CD4-positive, alpha-beta T cell (primary cell): ENCODE measurements around the gene KANK2. TPM values are rescaled to one million over a fixed set of nuclear protein-coding genes. Genes with fewer than 3 reads are reported as not detected.

Experiments used
- ATAC-seq: fragments of 200-7000 bp; cut with Tn5 transposase; one replicate; pipeline ENCODE4 v1.10.0; 2022; ENCODE audit warnings: mild to moderate bottlenecking; ENCODE audit not compliant: poor library complexity
- CTCF ChIA-PET: fragments of 350-600 bp; sonication (Branson Sonifier 250); formaldehyde crosslinking; loops from one replicate; lab custom pipeline; 2021; ENCODE audit warnings: antibody characterized with exemption, inconsistent platforms; lab: Charles Lee
- POLR2A ChIA-PET: fragments of 350-600 bp; sonication (Branson Sonifier 250); formaldehyde crosslinking; loops from one replicate; lab custom pipeline; 2021; ENCODE audit warnings: antibody characterized with exemption, inconsistent platforms; lab: Charles Lee
- DNase-seq, 14 experiments: peaks; one replicate each; pipeline ENCODE4 v3.0.0-alpha.2; 2013 to 2020; ENCODE audit warnings: mixed read lengths in 2 of 14
- H3K27ac ChIP-seq, 2 donors: one replicate each; pipeline versions ENCODE4 v1.5.1 to v1.7.0; 2013; ENCODE audit warnings: low read length in 2 of 2, low read depth in 1 of 2, mild to moderate bottlenecking in 1 of 2
- H3K27me3 ChIP-seq, 2 experiments: 1 replicate in 1 of 2; 2 replicates in 1 of 2; pipeline versions ENCODE4 v1.6.1 to v1.7.0; 2013; ENCODE audit warnings: low read length in 2 of 2, control low read depth in 1 of 2, mild to moderate bottlenecking in 1 of 2, moderate library complexity in 1 of 2; ENCODE audit not compliant: insufficient read depth in 2 of 2, control insufficient read depth in 1 of 2
- H3K36me3 ChIP-seq: one replicate; pipeline ENCODE4 v1.6.1; 2013; ENCODE audit warnings: low read length, control low read depth; ENCODE audit not compliant: insufficient read depth
- H3K4me1 ChIP-seq: one replicate; pipeline ENCODE4 v1.6.1; 2013; ENCODE audit warnings: low read length, control low read depth; ENCODE audit not compliant: insufficient read depth
- H3K4me3 ChIP-seq: one replicate; pipeline ENCODE4 v1.5.1; 2013; ENCODE audit warnings: mild to moderate bottlenecking, low read length, moderate library complexity
- H3K9me3 ChIP-seq, 2 experiments: 1 replicate in 1 of 2; 2 replicates in 1 of 2; pipeline versions ENCODE4 v1.6.1 to v1.7.0; 2013; ENCODE audit warnings: low read length in 2 of 2, mild to moderate bottlenecking in 2 of 2, control low read depth in 1 of 2, moderate library complexity in 1 of 2; ENCODE audit not compliant: control insufficient read depth in 1 of 2, insufficient read depth in 1 of 2
- H3K27ac Mint-ChIP-seq: one replicate; pipeline ENCODE4 v1.8.0; 2020; ENCODE audit warnings: mixed read lengths
- H3K27me3 Mint-ChIP-seq: one replicate; pipeline ENCODE4 v1.8.0; 2021; ENCODE audit warnings: mixed read lengths
- H3K36me3 Mint-ChIP-seq: one replicate; pipeline ENCODE4 v1.8.0; 2021; ENCODE audit warnings: low read depth, mixed read lengths
- H3K4me1 Mint-ChIP-seq: one replicate; pipeline ENCODE4 v1.8.0; 2021; ENCODE audit warnings: low read depth, mixed read lengths
- H3K4me3 Mint-ChIP-seq: one replicate; pipeline ENCODE4 v1.8.0; 2020; ENCODE audit warnings: mild to moderate bottlenecking, mixed read lengths
- H3K9me3 Mint-ChIP-seq: one replicate; pipeline ENCODE4 v1.8.0; 2020; ENCODE audit warnings: mixed read lengths
- intact Hi-C, 2 experiments: fragments of 100-400 bp; cut with DNase I in 1 of 2; cut with micrococcal nuclease in 1 of 2; formaldehyde crosslinking; loops; one replicate each; pipeline versions ENCODE4 v1.15.1 to v1.9.0; 2023 to 2025; cut with DNase I, micrococcal nuclease
- total RNA-seq, 174 experiments: library from RNA in 2 of 174; stranded (reverse) in 2 of 174; gene quantifications; one replicate each; pipeline ENCODE4 v1.2.3 and lab custom pipeline; 2021 to 2026
- TF ChIP-seq, protein P1 (sequence below): fragments of 200-600 bp; IDR thresholded peaks from one replicate; pipeline ENCODE4 v1.8.0; 2022; ENCODE audit warnings: antibody characterized with exemption, mild to moderate bottlenecking

Gene KANK2
- total RNA-seq, 2 experiments from 2014 or later = not detected

- Mint-ChIP-seq H3K9me3 (no peaks in the 10 kb centered on the region), H3K36me3 (no peaks in the 10 kb centered on the region), H3K27me3 (peaks cover 5% of the 10 kb centered on the region), H3K4me1 (no peaks in the 10 kb centered on the region), H3K4me3 (no peak overlapping the region), H3K27ac (no peak overlapping the region)
- Histone ChIP-seq H3K4me1 (peaks cover under 1% of the 10 kb centered on the region), H3K36me3 (no peaks in the 10 kb centered on the region), H3K27ac (no peak overlapping the region), H3K9me3 (peaks cover 0 to 4% of the 10 kb centered on the region in 2 experiments), H3K27me3 (no peaks in the 10 kb centered on the region), H3K4me3 (no peak overlapping the region)
- DNase-seq (no peak), ATAC-seq (no peak)
- intact Hi-C loops = no loop called here
- ChIA-PET POLR2A (no interaction called here), CTCF (no interaction called here)
- TF ChIP-seq, protein P1, sequence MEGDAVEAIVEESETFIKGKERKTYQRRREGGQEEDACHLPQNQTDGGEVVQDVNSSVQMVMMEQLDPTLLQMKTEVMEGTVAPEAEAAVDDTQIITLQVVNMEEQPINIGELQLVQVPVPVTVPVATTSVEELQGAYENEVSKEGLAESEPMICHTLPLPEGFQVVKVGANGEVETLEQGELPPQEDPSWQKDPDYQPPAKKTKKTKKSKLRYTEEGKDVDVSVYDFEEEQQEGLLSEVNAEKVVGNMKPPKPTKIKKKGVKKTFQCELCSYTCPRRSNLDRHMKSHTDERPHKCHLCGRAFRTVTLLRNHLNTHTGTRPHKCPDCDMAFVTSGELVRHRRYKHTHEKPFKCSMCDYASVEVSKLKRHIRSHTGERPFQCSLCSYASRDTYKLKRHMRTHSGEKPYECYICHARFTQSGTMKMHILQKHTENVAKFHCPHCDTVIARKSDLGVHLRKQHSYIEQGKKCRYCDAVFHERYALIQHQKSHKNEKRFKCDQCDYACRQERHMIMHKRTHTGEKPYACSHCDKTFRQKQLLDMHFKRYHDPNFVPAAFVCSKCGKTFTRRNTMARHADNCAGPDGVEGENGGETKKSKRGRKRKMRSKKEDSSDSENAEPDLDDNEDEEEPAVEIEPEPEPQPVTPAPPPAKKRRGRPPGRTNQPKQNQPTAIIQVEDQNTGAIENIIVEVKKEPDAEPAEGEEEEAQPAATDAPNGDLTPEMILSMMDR = no peak
Measured at GRCh38 chr19:11174336-11174735, 23.0 kb downstream of the KANK2 start.

- H3K9me3 Mint-ChIP-seq = no peaks in the 10 kb centered on the region
- DNase-seq = no peak
- Histone ChIP-seq H3K27ac (no peak overlapping the region), H3K4me1 (no peaks in the 10 kb centered on the region), H3K4me3 (no peak overlapping the region), H3K27me3 (no peaks in the 10 kb centered on the region), H3K9me3 (peaks cover 0 to 4% of the 10 kb centered on the region in 2 experiments), H3K36me3 (no peaks in the 10 kb centered on the region)
- no peak for ATAC-seq
- ChIA-PET CTCF (no interaction called here), POLR2A (no interaction called here)
- H3K27ac Mint-ChIP-seq = no peak overlapping the region
- H3K4me1 Mint-ChIP-seq = no peaks in the 10 kb centered on the region
- H3K27me3 Mint-ChIP-seq = peaks cover 5% of the 10 kb centered on the region
- H3K36me3 Mint-ChIP-seq = no peaks in the 10 kb centered on the region
- intact Hi-C loops = no loop called here
- no peak overlapping the region for H3K4me3 Mint-ChIP-seq
- TF ChIP-seq, protein P1 = no peak
Measured at GRCh38 chr19:11173516-11174155, 23.7 kb downstream of the KANK2 start.

DNA sequence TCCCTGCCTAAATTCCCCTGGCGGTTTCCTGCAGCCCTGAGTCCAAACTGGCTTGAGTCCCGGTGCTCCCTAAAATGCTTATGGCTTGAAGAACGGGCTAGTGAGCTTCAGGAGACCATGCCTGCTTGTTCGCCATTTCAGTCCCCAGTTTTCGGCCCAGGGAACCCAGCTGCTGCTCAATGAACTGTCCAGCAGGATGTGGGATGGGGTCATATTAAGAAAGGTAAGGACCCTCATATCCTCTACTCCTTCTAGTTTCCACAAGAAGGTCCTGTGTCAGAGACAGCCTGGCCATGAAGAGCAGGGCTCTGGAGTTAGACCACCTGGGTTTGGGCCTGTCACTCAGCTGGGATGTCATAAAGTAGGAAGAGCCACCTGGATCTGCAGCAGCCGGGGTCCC is 24.8 kb downstream of the KANK2 start:
- H3K4me1 ChIP-seq = no peaks in the 10 kb centered on the region
- POLR2A ChIA-PET = no interaction called here
- intact Hi-C loops = no loop called here
- H3K4me3 Mint-ChIP-seq = no peak overlapping the region
- H3K9me3 ChIP-seq = peaks cover 0 to 4% of the 10 kb centered on the region in 2 experiments
- no peaks in the 10 kb centered on the region for H3K9me3 Mint-ChIP-seq
- no peak overlapping the region for H3K4me3 ChIP-seq
- H3K4me1 Mint-ChIP-seq = no peaks in the 10 kb centered on the region
- no peak overlapping the region for H3K27ac ChIP-seq
- H3K27me3 ChIP-seq = no peaks in the 10 kb centered on the region
- DNase-seq (no peak), ATAC-seq (no peak)
- no peaks in the 10 kb centered on the region for H3K36me3 ChIP-seq
- TF ChIP-seq, protein P1 = no peak
- H3K27ac Mint-ChIP-seq = no peak overlapping the region
- no peaks in the 10 kb centered on the region for H3K36me3 Mint-ChIP-seq
- peaks cover under 1% of the 10 kb centered on the region for H3K27me3 Mint-ChIP-seq
- CTCF ChIA-PET = no interaction called here
